Transverse colon (tissue), 3 donors: ENCODE measurements around the gene SANBR.

Source experiments
- EP300 ChIP-seq: sonication (generic); formaldehyde crosslinking; IDR thresholded peaks from one replicate; pipeline ENCODE4 v1.6.1; 2017; ENCODE audit warnings: antibody characterized with exemption, low read depth
- POLR2A ChIP-seq: fragments of 450-650 bp; IDR thresholded peaks from one replicate; pipeline ENCODE4 v1.6.1; 2016; ENCODE audit warnings: antibody characterized with exemption, mild to moderate bottlenecking, moderate library complexity
- TF ChIP-seq, protein P1 (sequence below), 5 experiments: fragments of 200-600 bp in 3 of 5; fragments of 450-650 bp in 2 of 5; sonication (generic) in 3 of 5; IDR thresholded peaks; 1 replicate in 2 of 5; 2 replicates in 3 of 5; pipeline ENCODE4 v1.5.1; 2016 to 2017; ENCODE audit warnings: antibody characterized with exemption in 5 of 5, inconsistent platforms in 3 of 5, mild to moderate bottlenecking in 2 of 5, moderate library complexity in 1 of 5

DNA sequence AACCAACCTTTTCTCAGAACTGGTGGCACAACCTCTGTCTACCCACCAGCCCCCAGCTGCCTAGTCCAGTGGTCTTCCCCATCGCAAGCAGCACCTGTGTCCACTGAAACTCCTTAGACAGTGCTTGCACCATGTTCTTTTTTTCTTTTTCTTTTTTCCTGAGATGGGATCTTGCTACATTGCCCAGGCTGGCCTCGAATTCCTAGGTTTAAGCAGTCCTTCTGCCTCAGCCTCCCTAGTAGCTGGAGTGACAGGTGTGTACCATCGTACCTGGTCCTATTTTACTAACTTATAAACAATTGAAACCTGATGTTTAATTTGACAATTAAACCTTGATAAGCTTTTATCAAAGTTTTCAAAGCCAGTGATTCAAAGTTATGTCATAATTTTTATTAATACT, 30.8 kb downstream of the SANBR start:
- TF ChIP-seq, protein P1, sequence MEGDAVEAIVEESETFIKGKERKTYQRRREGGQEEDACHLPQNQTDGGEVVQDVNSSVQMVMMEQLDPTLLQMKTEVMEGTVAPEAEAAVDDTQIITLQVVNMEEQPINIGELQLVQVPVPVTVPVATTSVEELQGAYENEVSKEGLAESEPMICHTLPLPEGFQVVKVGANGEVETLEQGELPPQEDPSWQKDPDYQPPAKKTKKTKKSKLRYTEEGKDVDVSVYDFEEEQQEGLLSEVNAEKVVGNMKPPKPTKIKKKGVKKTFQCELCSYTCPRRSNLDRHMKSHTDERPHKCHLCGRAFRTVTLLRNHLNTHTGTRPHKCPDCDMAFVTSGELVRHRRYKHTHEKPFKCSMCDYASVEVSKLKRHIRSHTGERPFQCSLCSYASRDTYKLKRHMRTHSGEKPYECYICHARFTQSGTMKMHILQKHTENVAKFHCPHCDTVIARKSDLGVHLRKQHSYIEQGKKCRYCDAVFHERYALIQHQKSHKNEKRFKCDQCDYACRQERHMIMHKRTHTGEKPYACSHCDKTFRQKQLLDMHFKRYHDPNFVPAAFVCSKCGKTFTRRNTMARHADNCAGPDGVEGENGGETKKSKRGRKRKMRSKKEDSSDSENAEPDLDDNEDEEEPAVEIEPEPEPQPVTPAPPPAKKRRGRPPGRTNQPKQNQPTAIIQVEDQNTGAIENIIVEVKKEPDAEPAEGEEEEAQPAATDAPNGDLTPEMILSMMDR (IDR thresholded peaks at IDR 0.05): no peak
- TF ChIP-seq POLR2A (no peak), EP300 (no peak)
